Erythroblast (primary cell): ENCODE measurements around the gene ARR3.

Source experiments
- GATA1 ChIP-seq: IDR thresholded peaks from 2 replicates; pipeline ENCODE4 v1.6.1; 2011; ENCODE audit warnings: low read depth, mild to moderate bottlenecking, control low read depth, low read length, moderate library complexity
- POLR2A ChIP-seq: IDR thresholded peaks from 2 replicates; pipeline ENCODE4 v1.6.1; 2011; ENCODE audit warnings: mild to moderate bottlenecking, low read length

DNA sequence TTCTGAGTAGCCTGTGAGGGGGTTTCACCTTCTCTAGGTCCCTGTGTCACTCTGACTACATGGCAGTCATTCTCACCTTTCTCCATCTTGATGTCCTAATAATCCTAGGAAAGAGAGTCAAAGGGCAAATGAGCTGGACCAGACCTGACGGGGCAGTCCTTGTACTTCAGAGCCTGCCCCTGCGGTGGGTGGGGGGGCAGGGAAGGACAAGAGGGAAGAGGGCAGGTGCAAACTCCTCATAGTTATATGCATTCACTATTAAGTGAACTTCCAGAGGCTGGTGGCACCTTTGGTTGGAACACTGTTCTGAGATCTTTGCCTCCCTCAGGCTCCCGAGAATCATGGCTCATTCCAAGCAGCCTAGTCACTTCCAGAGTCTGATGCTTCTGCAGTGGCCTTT, 33.8 kb upstream of the ARR3 start, which contains the start of gene AWAT1:
- TF ChIP-seq POLR2A (no peak), GATA1 (no peak)
